ENCODE results near the gene NSL1.

Gene NSL1

DNA sequence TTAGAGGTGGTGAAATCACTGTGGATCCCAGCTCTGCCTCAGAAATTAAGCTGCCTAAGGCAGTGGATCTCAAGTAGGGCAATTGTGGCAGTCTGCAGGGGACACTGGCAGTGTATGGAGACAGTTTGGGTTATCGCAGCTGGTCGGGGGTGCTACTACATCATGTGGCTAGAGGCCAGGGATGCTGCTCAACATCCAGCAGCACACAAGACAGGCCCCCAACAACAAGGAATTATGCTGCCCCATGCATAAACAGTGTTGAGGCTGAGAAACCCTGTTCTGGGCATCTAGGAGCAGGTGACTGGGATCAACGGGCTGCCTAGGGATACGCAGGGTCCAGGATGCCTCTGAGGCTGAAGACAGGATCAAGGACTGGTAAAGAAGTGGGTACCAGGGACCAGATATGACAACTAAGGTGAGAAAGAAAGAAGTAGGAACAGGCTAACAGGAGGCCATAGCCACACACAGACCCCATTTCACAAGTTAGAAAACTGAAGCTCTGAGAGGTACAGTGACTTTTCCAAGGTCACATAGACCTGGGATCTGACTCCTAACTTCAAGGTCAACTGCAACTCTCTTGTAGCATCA is 100.7 kb downstream of the NSL1 start:
- no peaks in the 10 kb centered on the region for H3K36me3 ChIP-seq (replicated peaks)
- DNase-seq: no peak
- H3K27ac ChIP-seq: no peak overlapping the region
- no peaks in the 10 kb centered on the region for H3K27me3 ChIP-seq (replicated peaks)
- TF ChIP-seq, protein P1, sequence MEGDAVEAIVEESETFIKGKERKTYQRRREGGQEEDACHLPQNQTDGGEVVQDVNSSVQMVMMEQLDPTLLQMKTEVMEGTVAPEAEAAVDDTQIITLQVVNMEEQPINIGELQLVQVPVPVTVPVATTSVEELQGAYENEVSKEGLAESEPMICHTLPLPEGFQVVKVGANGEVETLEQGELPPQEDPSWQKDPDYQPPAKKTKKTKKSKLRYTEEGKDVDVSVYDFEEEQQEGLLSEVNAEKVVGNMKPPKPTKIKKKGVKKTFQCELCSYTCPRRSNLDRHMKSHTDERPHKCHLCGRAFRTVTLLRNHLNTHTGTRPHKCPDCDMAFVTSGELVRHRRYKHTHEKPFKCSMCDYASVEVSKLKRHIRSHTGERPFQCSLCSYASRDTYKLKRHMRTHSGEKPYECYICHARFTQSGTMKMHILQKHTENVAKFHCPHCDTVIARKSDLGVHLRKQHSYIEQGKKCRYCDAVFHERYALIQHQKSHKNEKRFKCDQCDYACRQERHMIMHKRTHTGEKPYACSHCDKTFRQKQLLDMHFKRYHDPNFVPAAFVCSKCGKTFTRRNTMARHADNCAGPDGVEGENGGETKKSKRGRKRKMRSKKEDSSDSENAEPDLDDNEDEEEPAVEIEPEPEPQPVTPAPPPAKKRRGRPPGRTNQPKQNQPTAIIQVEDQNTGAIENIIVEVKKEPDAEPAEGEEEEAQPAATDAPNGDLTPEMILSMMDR (IDR thresholded peaks at IDR 0.05; ENCODE audit: low read depth, low read length, missing control alignments): no peak
- no peak overlapping the region for H3K4me3 ChIP-seq (ENCODE audit: low read depth, low read length)
- in situ Hi-C loops (cut with HindIII; ENCODE audit: low pct_ligation_motif_present, low sequenced_read_pairs): no loop called here

DNA sequence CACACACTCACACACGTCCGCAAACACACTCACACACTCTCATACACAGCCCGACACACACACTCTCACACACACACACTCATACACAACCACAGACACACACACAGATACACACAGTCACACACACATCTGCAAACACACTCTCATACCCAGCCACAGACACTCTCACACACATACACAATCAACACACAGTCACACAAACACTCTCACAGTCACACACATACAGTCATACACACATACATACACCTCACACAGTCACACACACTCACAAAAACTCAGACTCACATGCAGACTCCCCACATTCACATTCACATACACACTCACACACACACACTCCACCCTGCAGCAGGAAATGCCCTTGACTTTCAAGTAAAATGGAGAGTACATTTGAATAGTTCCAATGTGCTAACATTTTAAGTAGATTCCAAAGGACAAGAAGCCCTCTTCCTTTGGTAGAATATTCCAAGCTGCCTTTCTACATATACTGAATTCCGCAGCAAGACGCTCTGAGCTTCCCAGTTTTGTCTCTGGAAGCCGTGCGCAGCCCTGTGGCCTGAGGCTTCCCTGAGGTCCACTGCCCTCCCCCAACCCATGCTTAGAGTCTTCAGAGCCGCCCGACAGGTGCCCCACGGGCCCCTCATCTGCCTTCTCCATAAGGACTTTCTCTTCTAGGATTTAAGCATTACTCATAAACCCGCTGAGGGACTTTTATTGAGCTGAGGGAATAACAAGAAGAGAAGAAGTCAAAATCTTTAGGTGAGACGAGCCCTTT is 101.6 kb downstream of the NSL1 start:
- no peaks in the 10 kb centered on the region for H3K36me3 ChIP-seq (replicated peaks)
- in situ Hi-C loops (cut with HindIII; ENCODE audit: low pct_ligation_motif_present, low sequenced_read_pairs): no loop called here

DNA sequence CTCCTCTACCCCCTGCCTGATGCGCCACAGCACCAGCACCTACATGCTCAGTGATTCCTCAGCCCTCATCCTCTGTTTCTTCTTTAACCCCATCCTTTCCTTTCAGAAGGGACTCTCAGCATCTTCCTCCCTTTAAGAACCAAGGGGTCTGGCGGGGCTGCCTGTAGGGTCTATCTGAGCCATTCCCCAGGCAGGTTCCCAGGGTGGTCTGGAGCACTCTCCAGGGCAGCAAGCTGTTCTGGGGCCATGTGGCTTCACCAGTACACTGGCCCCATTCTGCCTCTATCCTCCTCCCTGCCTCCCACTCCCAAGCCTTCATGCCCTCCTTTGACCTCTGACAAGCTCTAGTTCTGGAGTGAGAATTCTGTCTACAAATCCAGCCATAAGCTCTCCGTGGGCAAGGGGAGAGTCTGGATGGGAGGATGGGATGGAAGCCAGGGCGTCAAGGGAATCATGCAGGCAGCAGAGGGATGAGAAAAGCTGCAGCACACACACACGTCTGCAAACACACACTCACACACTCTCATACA is 102.3 kb downstream of the NSL1 start:
- H3K36me3 ChIP-seq (replicated peaks): no peaks in the 10 kb centered on the region
- no peak overlapping the region for H3K4me3 ChIP-seq (ENCODE audit: low read depth, low read length)
- in situ Hi-C loops (cut with HindIII; ENCODE audit: low pct_ligation_motif_present, low sequenced_read_pairs): no loop called here
- TF ChIP-seq, protein P1 (IDR thresholded peaks at IDR 0.05; ENCODE audit: low read depth, low read length, missing control alignments): no peak
- no peaks in the 10 kb centered on the region for H3K27me3 ChIP-seq (replicated peaks)
- no peak overlapping the region for H3K27ac ChIP-seq
- no peak for DNase-seq

More for the DNA sequence above, 101.6 kb downstream of the NSL1 start:
- Histone ChIP-seq H3K27me3 (replicated peaks) (no peaks in the 10 kb centered on the region), H3K27ac (no peak overlapping the region), H3K4me3 (ENCODE audit: low read depth, low read length) (no peak overlapping the region)
- TF ChIP-seq, protein P1 (IDR thresholded peaks at IDR 0.05; ENCODE audit: low read depth, low read length, missing control alignments): no peak
- no peak for DNase-seq

DNA sequence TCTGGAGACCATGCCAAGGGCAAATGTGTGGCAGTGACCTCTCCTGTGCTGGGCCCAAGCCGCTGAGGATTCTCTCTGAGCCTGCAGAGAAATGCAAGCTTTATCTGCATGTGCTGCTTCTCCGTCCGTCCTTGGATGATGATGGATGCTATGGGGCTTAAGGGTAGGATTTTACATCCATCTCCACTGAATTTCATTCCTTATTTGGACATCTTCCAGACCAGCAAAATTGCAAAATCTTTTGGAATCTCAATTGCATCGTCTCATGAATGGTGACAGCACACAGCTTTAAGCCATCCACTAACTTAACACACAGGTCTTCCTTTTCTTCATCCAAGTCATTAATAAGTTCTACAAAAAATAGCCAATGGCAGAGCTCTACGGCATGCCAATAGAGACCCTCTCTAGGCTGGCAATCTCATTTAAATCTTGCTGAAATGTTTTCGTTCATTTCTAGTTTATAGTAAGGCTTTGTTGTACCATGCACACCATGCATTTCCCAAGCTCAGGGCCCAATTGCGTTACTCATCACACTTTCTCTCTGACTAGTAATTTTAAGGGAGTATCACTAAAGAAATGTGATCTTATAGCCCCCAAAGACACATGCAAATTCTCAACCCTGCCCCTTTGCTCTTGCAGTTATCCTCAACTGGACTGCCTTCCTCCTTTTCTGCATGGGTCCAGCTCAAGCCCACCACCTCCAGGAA is 103.1 kb downstream of the NSL1 start:
- H3K36me3 ChIP-seq (replicated peaks): no peaks in the 10 kb centered on the region
- TF ChIP-seq, protein P1 (IDR thresholded peaks at IDR 0.05; ENCODE audit: low read depth, low read length, missing control alignments): no peak

DNA sequence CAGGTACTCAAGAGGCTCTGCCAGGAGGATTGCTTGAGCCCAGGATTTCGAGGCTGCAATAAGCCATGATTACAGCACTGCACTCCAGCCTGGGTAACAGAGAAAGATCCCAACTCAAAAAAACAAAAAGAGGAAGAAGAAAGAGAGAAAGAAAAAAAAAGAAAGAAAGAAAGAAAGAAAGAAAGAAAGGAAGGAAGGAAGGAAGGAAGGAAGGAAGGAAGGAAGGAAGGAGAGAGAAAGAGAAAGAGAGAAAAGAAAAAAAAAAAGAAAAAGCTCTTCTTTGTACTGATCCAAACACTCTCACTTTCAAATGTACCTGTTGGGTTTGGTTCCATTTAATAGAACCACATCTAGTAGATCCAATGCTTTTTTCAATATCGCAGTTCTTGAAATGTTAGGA is 103.8 kb downstream of the NSL1 start:
- Histone ChIP-seq H3K27me3 (replicated peaks) (no peaks in the 10 kb centered on the region), H3K36me3 (replicated peaks) (no peaks in the 10 kb centered on the region), H3K4me3 (ENCODE audit: low read depth, low read length) (no peak overlapping the region), H3K27ac (no peak overlapping the region)
- DNase-seq: no peak
- in situ Hi-C loops (cut with HindIII; ENCODE audit: low pct_ligation_motif_present, low sequenced_read_pairs): no loop called here
- TF ChIP-seq, protein P1 (IDR thresholded peaks at IDR 0.05; ENCODE audit: low read depth, low read length, missing control alignments): no peak

More for the DNA sequence above, 103.1 kb downstream of the NSL1 start:
- Histone ChIP-seq H3K27ac (no peak overlapping the region), H3K27me3 (replicated peaks) (no peaks in the 10 kb centered on the region), H3K4me3 (ENCODE audit: low read depth, low read length) (no peak overlapping the region)
- in situ Hi-C loops (cut with HindIII; ENCODE audit: low pct_ligation_motif_present, low sequenced_read_pairs): no loop called here
- DNase-seq: no peak
